ENCODE results near the gene GSK3A.

The GSK3A gene

GRCh38 chr19:42276821-42277220, 34.4 kb upstream of the GSK3A start:
- H3K4me2 ChIP-seq: no peak overlapping the region
- no peak overlapping the region for H3K27ac ChIP-seq
- H2AFZ ChIP-seq (ENCODE audit: low read depth): no peak overlapping the region
- no peaks in the 10 kb centered on the region for H3K36me3 ChIP-seq (ENCODE audit: insufficient read depth)
- H3K9ac ChIP-seq: no peak overlapping the region
- no peak overlapping the region for H3K4me3 ChIP-seq (IDR thresholded peaks at IDR 0.05; ENCODE audit: insufficient read depth, low read depth, low read length)
- H3K27me3 ChIP-seq (ENCODE audit: insufficient read depth, low read depth): no peaks in the 10 kb centered on the region
- peaks cover 36% of the 10 kb centered on the region for H3K4me1 ChIP-seq (ENCODE audit: low read depth, poor library complexity, severe bottlenecking)
- no peak for TF ChIP-seq CTCF (conservative IDR thresholded peaks at IDR 0.05; ENCODE audit: low read depth, low read length)
- peaks cover 8% of the 10 kb centered on the region; the same call in 1 of the 2 replicates for H3K79me2 ChIP-seq (ENCODE audit: insufficient read depth, low read depth)
- H4K20me1 ChIP-seq (ENCODE audit: insufficient read depth): no peaks in the 10 kb centered on the region

- no peak overlapping the region for H3K4me2 ChIP-seq
- no peak overlapping the region for H3K27ac ChIP-seq
- H3K4me1 ChIP-seq (ENCODE audit: low read depth, poor library complexity, severe bottlenecking): peaks cover 34% of the 10 kb centered on the region
- H3K79me2 ChIP-seq (ENCODE audit: insufficient read depth, low read depth): peaks cover 13% of the 10 kb centered on the region; the same call in 1 of the 2 replicates
- H3K9ac ChIP-seq: no peak overlapping the region
- H3K4me3 ChIP-seq (IDR thresholded peaks at IDR 0.05; ENCODE audit: insufficient read depth, low read depth, low read length): no peak overlapping the region
- no peaks in the 10 kb centered on the region for H4K20me1 ChIP-seq (ENCODE audit: insufficient read depth)
- H2AFZ ChIP-seq (ENCODE audit: low read depth): no peak overlapping the region
- H3K27me3 ChIP-seq (ENCODE audit: insufficient read depth, low read depth): no peaks in the 10 kb centered on the region
- H3K36me3 ChIP-seq (ENCODE audit: insufficient read depth): no peaks in the 10 kb centered on the region
- no peak for TF ChIP-seq CTCF (conservative IDR thresholded peaks at IDR 0.05; ENCODE audit: low read depth, low read length)
Observed at GRCh38 chr19:42276284-42276683, 33.9 kb upstream of the GSK3A start.

GRCh38 chr19:42275517-42275916, 33.1 kb upstream of the GSK3A start:
- peaks cover 36% of the 10 kb centered on the region for H3K4me1 ChIP-seq (ENCODE audit: low read depth, poor library complexity, severe bottlenecking)
- no peak overlapping the region for H3K27ac ChIP-seq
- no peak overlapping the region for H3K9ac ChIP-seq
- H3K36me3 ChIP-seq (ENCODE audit: insufficient read depth): no peaks in the 10 kb centered on the region
- H3K27me3 ChIP-seq (ENCODE audit: insufficient read depth, low read depth): no peaks in the 10 kb centered on the region
- H3K4me3 ChIP-seq (IDR thresholded peaks at IDR 0.05; ENCODE audit: insufficient read depth, low read depth, low read length): no peak overlapping the region
- no peak overlapping the region for H2AFZ ChIP-seq (ENCODE audit: low read depth)
- H4K20me1 ChIP-seq (ENCODE audit: insufficient read depth): no peaks in the 10 kb centered on the region
- no peak overlapping the region for H3K4me2 ChIP-seq
- no peak for TF ChIP-seq CTCF (conservative IDR thresholded peaks at IDR 0.05; ENCODE audit: low read depth, low read length)
- peaks cover 18% of the 10 kb centered on the region; the same call in 1 of the 2 replicates for H3K79me2 ChIP-seq (ENCODE audit: insufficient read depth, low read depth)

- Histone ChIP-seq H3K27me3 (ENCODE audit: insufficient read depth, low read depth) (no peaks in the 10 kb centered on the region), H3K79me2 (ENCODE audit: insufficient read depth, low read depth) (peaks cover 23% of the 10 kb centered on the region; the same call in 1 of the 2 replicates), H3K4me3 (IDR thresholded peaks at IDR 0.05; ENCODE audit: insufficient read depth, low read depth, low read length) (no peak overlapping the region), H3K27ac (no peak overlapping the region), H2AFZ (ENCODE audit: low read depth) (no peak overlapping the region), H3K36me3 (ENCODE audit: insufficient read depth) (no peaks in the 10 kb centered on the region), H4K20me1 (ENCODE audit: insufficient read depth) (no peaks in the 10 kb centered on the region), H3K9ac (no peak overlapping the region), H3K4me2 (no peak overlapping the region), H3K4me1 (ENCODE audit: low read depth, poor library complexity, severe bottlenecking) (peaks cover 31% of the 10 kb centered on the region)
- TF ChIP-seq CTCF (conservative IDR thresholded peaks at IDR 0.05; ENCODE audit: low read depth, low read length): no peak
Observed at GRCh38 chr19:42275103-42275502, 32.7 kb upstream of the GSK3A start.
